ENCODE data around the gene CADPS. TPM values are rescaled to one million over a fixed set of nuclear protein-coding genes. Genes with fewer than 3 reads are reported as not detected.

CADPS gene
- total RNA-seq, 1 experiment from 2014 or later: not detected

- Histone ChIP-seq H4K20me1 (ENCODE audit: low read length) (no peaks in the 10 kb centered on the region), H3K27ac (ENCODE audit: low read length) (no peak overlapping the region), H3K4me1 (ENCODE audit: insufficient read depth, low read length) (no peaks in the 10 kb centered on the region), H3K36me3 (ENCODE audit: low read depth, low read length) (no peaks in the 10 kb centered on the region), H3F3A (ENCODE audit: low read length, unreplicated experiment) (no peaks in the 10 kb centered on the region), H3K9me2 (replicated peaks; ENCODE audit: low read length) (no peaks in the 10 kb centered on the region), H3K79me2 (ENCODE audit: low read length) (no peaks in the 10 kb centered on the region), H3K4me3 (ENCODE audit: low read length) (no peak overlapping the region), H2AFZ (ENCODE audit: low read length) (no peak overlapping the region), H3K27me3 (ENCODE audit: low read length) (no peaks in the 10 kb centered on the region), H3K4me2 (ENCODE audit: low read length) (no peak overlapping the region), H3K9me3 (ENCODE audit: low read length) (0 out of 2 replicates have a peak, but pooled peaks cover 6% of the 10 kb centered on the region), H3K9ac (ENCODE audit: low read length) (no peak overlapping the region)
- CTCF ChIA-PET: no interaction called here
- no peak for DNase-seq
- POLR2A ChIA-PET (ENCODE audit: unreplicated experiment): interaction anchor here (0.6 kb wide), 1 partner anchor 10 kb away, joined by 4 read pairs; no protein-coding TSS in a partner anchor
- BruUV-seq (replicated peaks): no TSS peak
- TF ChIP-seq CTCF (conservative IDR thresholded peaks at IDR 0.05; ENCODE audit: low read depth, low read length): no peak
- no peak for TF ChIP-seq EZH2phosphoT487 (IDR thresholded peaks at IDR 0.05; ENCODE audit: borderline replicate concordance, low read length)
- TF ChIP-seq EZH2 (IDR thresholded peaks at IDR 0.05; ENCODE audit: low read length, unreplicated experiment): no peak
- intact Hi-C loops (cut with micrococcal nuclease): no loop called here
- ATAC-seq: no peak
Measured at GRCh38 chr3:62577153-62577552, 298.1 kb downstream of the CADPS start.

GRCh38 chr3:62574266-62574898 is 300.8 kb downstream of the CADPS start:
- Histone ChIP-seq H3K79me2 (ENCODE audit: low read length) (no peaks in the 10 kb centered on the region), H2AFZ (ENCODE audit: low read length) (no peak overlapping the region), H3F3A (ENCODE audit: low read length, unreplicated experiment) (no peaks in the 10 kb centered on the region), H3K4me3 (ENCODE audit: low read length) (no peak overlapping the region), H3K4me1 (ENCODE audit: insufficient read depth, low read length) (no peaks in the 10 kb centered on the region), H3K27me3 (ENCODE audit: low read length) (no peaks in the 10 kb centered on the region), H3K9me3 (ENCODE audit: low read length) (0 out of 2 replicates have a peak, but pooled peaks cover 6% of the 10 kb centered on the region), H3K4me2 (ENCODE audit: low read length) (no peak overlapping the region), H4K20me1 (ENCODE audit: low read length) (no peaks in the 10 kb centered on the region), H3K36me3 (ENCODE audit: low read depth, low read length) (no peaks in the 10 kb centered on the region), H3K9ac (ENCODE audit: low read length) (no peak overlapping the region), H3K9me2 (replicated peaks; ENCODE audit: low read length) (no peaks in the 10 kb centered on the region), H3K27ac (ENCODE audit: low read length) (no peak overlapping the region)
- ChIA-PET POLR2A (ENCODE audit: unreplicated experiment) (no interaction called here), CTCF (no interaction called here)
- intact Hi-C loops (cut with micrococcal nuclease): no loop called here
- ATAC-seq: no peak
- TF ChIP-seq EZH2phosphoT487 (IDR thresholded peaks at IDR 0.05; ENCODE audit: borderline replicate concordance, low read length): no peak
- TF ChIP-seq EZH2 (IDR thresholded peaks at IDR 0.05; ENCODE audit: low read length, unreplicated experiment): no peak
- TF ChIP-seq CTCF (conservative IDR thresholded peaks at IDR 0.05; ENCODE audit: low read depth, low read length): no peak
- DNase-seq: no peak
- BruUV-seq (replicated peaks): no TSS peak

GRCh38 chr3:62571916-62572315 is 303.3 kb downstream of the CADPS start:
- no peak overlapping the region for H3K27ac ChIP-seq (ENCODE audit: low read length)
- no peaks in the 10 kb centered on the region for H3K4me1 ChIP-seq (ENCODE audit: insufficient read depth, low read length)
- no peak for DNase-seq
- H3K4me2 ChIP-seq (ENCODE audit: low read length): no peak overlapping the region
- POLR2A ChIA-PET (ENCODE audit: unreplicated experiment): no interaction called here
- H3K9me3 ChIP-seq (ENCODE audit: low read length): 0 out of 2 replicates have a peak, but pooled peaks cover 6% of the 10 kb centered on the region
- no TSS peak for BruUV-seq (replicated peaks)
- intact Hi-C loops (cut with micrococcal nuclease): no loop called here
- CTCF ChIA-PET: no interaction called here
- no peaks in the 10 kb centered on the region for H3F3A ChIP-seq (ENCODE audit: low read length, unreplicated experiment)
- H3K9ac ChIP-seq (ENCODE audit: low read length): no peak overlapping the region
- TF ChIP-seq EZH2 (IDR thresholded peaks at IDR 0.05; ENCODE audit: low read length, unreplicated experiment) (no peak), CTCF (conservative IDR thresholded peaks at IDR 0.05; ENCODE audit: low read depth, low read length) (no peak), EZH2phosphoT487 (IDR thresholded peaks at IDR 0.05; ENCODE audit: borderline replicate concordance, low read length) (no peak)
- no peaks in the 10 kb centered on the region for H3K36me3 ChIP-seq (ENCODE audit: low read depth, low read length)
- H3K27me3 ChIP-seq (ENCODE audit: low read length): no peaks in the 10 kb centered on the region
- no peaks in the 10 kb centered on the region for H4K20me1 ChIP-seq (ENCODE audit: low read length)
- no peak for ATAC-seq
- H3K9me2 ChIP-seq (replicated peaks; ENCODE audit: low read length): no peaks in the 10 kb centered on the region
- no peaks in the 10 kb centered on the region for H3K79me2 ChIP-seq (ENCODE audit: low read length)
- no peak overlapping the region for H2AFZ ChIP-seq (ENCODE audit: low read length)
- no peak overlapping the region for H3K4me3 ChIP-seq (ENCODE audit: low read length)
